K562 (cell line): ENCODE data around the gene RHBDL3. TPM values are rescaled to one million over a fixed set of nuclear protein-coding genes. Genes with fewer than 3 reads are reported as not detected.

Experiments
- ATAC-seq: fragments of 200-7000 bp; cut with Tn5 transposase; 3 replicates; pipeline ENCODE4 v1.9.1; 2020; ENCODE audit warnings: moderate library complexity
- BruUV-seq: library from RNA; stranded (reverse); fragments of 400-500 nt; replicated peaks from 2 replicates; lab custom pipeline; 2021; lab: Mats Ljungman, UMichigan
- CTCF ChIA-PET: fragments of 300-600 bp; formaldehyde crosslinking; extraction: SDS; loops from one replicate; lab custom pipeline; 2021; ENCODE audit warnings: low intra/inter-chr PET ratio; lab: Yijun Ruan, JAX
- POLR2A ChIA-PET: fragments of 300-600, 350-650 bp; sonication (Branson Sonifier 250); formaldehyde crosslinking; extraction: SDS; loops from one replicate; lab custom pipeline; 2021; ENCODE audit warnings: antibody characterized with exemption, inconsistent platforms; lab: Yijun Ruan, JAX
- DNase-seq, 4 experiments: peaks; one replicate each; pipeline versions ENCODE4 v3.0.0 to v3.0.0-alpha.2; 2011 to 2018; ENCODE audit warnings: low spot score in 3 of 4, mixed read lengths in 3 of 4; ENCODE audit errors: extremely low read depth in 1 of 4
- FAIRE-seq: peaks from 2 replicates; lab custom pipeline; 2011; peaks lifted over from hg19 to GRCh38; lab: Jason Lieb, UNC
- H2AFZ ChIP-seq: 2 replicates; pipeline ENCODE4 v1.6.0; 2011; ENCODE audit warnings: low read depth, low read length, control low read depth, inconsistent platforms
- H3K27ac ChIP-seq: fragments of 200-600 bp; 3 replicates; pipeline ENCODE4 v1.8.0; 2011; ENCODE audit warnings: low read depth, mild to moderate bottlenecking, control low read depth, inconsistent platforms, low read length, moderate library complexity, mixed read lengths; ENCODE audit errors: extremely low read depth
- H3K27me3 ChIP-seq, 2 experiments: fragments of 300-600 bp in 1 of 2; 2 replicates in 1 of 2; 3 replicates in 1 of 2; pipeline versions ENCODE4 v1.6.0 to v1.8.0; 2011; ENCODE audit warnings: inconsistent platforms in 2 of 2, low read length in 2 of 2, mild to moderate bottlenecking in 1 of 2, mixed read lengths in 1 of 2, moderate library complexity in 1 of 2; ENCODE audit not compliant: control insufficient read depth in 2 of 2, insufficient read depth in 2 of 2
- H3K36me3 ChIP-seq: fragments of 300-600 bp; 3 replicates; pipeline ENCODE4 v1.8.0; 2011; ENCODE audit warnings: mild to moderate bottlenecking, low read length, inconsistent platforms; ENCODE audit not compliant: control insufficient read depth, insufficient read depth
- H3K4me1 ChIP-seq, 2 experiments: fragments of 200-600 bp in 1 of 2; replicated peaks in 1 of 2; 2 replicates in 1 of 2; 3 replicates in 1 of 2; pipeline versions ENCODE4 v1.5.1 to v1.8.0; 2011; ENCODE audit warnings: inconsistent platforms in 2 of 2, low read length in 2 of 2, mild to moderate bottlenecking in 1 of 2, mixed read lengths in 1 of 2, moderate library complexity in 1 of 2; ENCODE audit not compliant: control insufficient read depth in 2 of 2, insufficient read depth in 2 of 2
- H3K4me2 ChIP-seq: 2 replicates; pipeline ENCODE4 v1.6.1; 2011; ENCODE audit warnings: low read length, control low read depth, inconsistent platforms, mixed read lengths; ENCODE audit not compliant: insufficient read depth
- H3K4me3 ChIP-seq: fragments of 200-600 bp; sonication (generic), shearing (Covaris generic); 2 replicates; pipeline ENCODE4 v1.5.1; 2016; ENCODE audit warnings: control low read depth, inconsistent platforms
- H3K79me2 ChIP-seq: fragments of 200-600 bp; 3 replicates; pipeline ENCODE4 v1.8.0; 2011; ENCODE audit warnings: low read length, inconsistent platforms; ENCODE audit not compliant: control insufficient read depth, insufficient read depth
- H3K9ac ChIP-seq, 2 experiments: 2 replicates each; pipeline versions ENCODE4 v1.6.0 to v1.6.1; 2011; ENCODE audit warnings: low read depth in 2 of 2, low read length in 2 of 2, control low read depth in 1 of 2, inconsistent platforms in 1 of 2, mild to moderate bottlenecking in 1 of 2, mixed read lengths in 1 of 2; ENCODE audit not compliant: insufficient read depth in 1 of 2
- H3K9me1 ChIP-seq: one replicate; pipeline ENCODE4 v1.6.0; 2011; ENCODE audit warnings: inconsistent platforms, mild to moderate bottlenecking, low read length, moderate library complexity; ENCODE audit not compliant: control insufficient read depth, insufficient read depth
- H3K9me3 ChIP-seq: replicated peaks from 2 replicates; pipeline ENCODE4 v1.5.1; 2011; ENCODE audit warnings: low read depth, low read length, inconsistent platforms; ENCODE audit not compliant: control insufficient read depth, insufficient read depth
- H4K20me1 ChIP-seq: replicated peaks from 2 replicates; pipeline ENCODE4 v1.6.1; 2011; ENCODE audit warnings: low read length, inconsistent platforms, mixed read lengths; ENCODE audit not compliant: control insufficient read depth, insufficient read depth
- PHF21A ChIP-seq: fragments of 450-650 bp; IDR thresholded peaks from 2 replicates; pipeline ENCODE4 v1.6.1; 2017; ENCODE audit warnings: low read depth, borderline replicate concordance
- TSC22D4 ChIP-seq: fragments of 450-650 bp; IDR thresholded peaks from 2 replicates; pipeline ENCODE4 v1.6.1; 2016; ENCODE audit warnings: missing genetic modification characterization, missing biosample characterization, control low read depth
- WGBS: fragments of 100-300 bp; shearing (Covaris generic); methylation state at CpG from one replicate; pipeline ENCODE4 v1.1.6; 2016; ENCODE audit warnings: low coverage, mixed read lengths; ENCODE audit not compliant: insufficient coverage; ENCODE audit errors: missing lambda C conversion rate; 5-methylcytosine and 5-hydroxymethylcytosine counted together
- in situ Hi-C: fragments of 300-500 bp; cut with MboI; formaldehyde crosslinking; loops from 4 replicates; pipeline ENCODE4 v1.15.0; 2018; ENCODE audit warnings: inconsistent platforms, mixed read lengths
- intact Hi-C: fragments of 100-400 bp; cut with micrococcal nuclease; formaldehyde crosslinking; loops from 2 replicates; pipeline ENCODE4 v1.14.2; 2022
- polyA plus RNA-seq, 8 experiments: library from polyadenylated mRNA; depleted of rRNA in 4 of 8; stranded (reverse) in 5 of 8; unstranded in 3 of 8; fragments of >200 nt; fragmentation: Nextera tagmentation in 2 of 8; fragmentation: Illumina TruSeq in 1 of 8; extraction: Ambion mirVana in 2 of 8; extraction: Trizol in 1 of 8; gene quantifications; 2 replicates each; pipeline versions ENCODE4 v1.2.1 to v1.2.3, GENCODE V29; 2011 to 2014; ENCODE audit warnings: inconsistent platforms in 1 of 8, missing spikeins in 1 of 8
- total RNA-seq, 7 experiments: library from RNA; depleted of rRNA in 6 of 7; stranded (reverse); fragments of >200 nt in 6 of 7; fragmentation: Illumina TruSeq in 2 of 7; extraction: Trizol in 2 of 7; gene quantifications; 2 replicates each; pipeline versions ENCODE4 v1.2.1 to v1.2.3, GENCODE V29; 2011 to 2021; ENCODE audit warnings: low replicate concordance in 1 of 7
- TF ChIP-seq, protein P1 (sequence below), 3 experiments: fragments of 200-800 bp in 1 of 3; fragments of 250-450 bp in 1 of 3; fragments of 450-650 bp in 1 of 3; sonication (Bioruptor Pico) in 1 of 3; sonication (Bioruptor generic) in 1 of 3; formaldehyde crosslinking in 1 of 3; IDR thresholded peaks; 2 replicates each; pipeline versions ENCODE4 v1.6.1 to v1.8.0; 2016 to 2022; ENCODE audit warnings: mild to moderate bottlenecking in 2 of 3, missing genetic modification characterization in 2 of 3, missing compliant biosample characterization in 1 of 3, moderate library complexity in 1 of 3
- TF ChIP-seq, protein P2 (sequence below): fragments of 450-650 bp; formaldehyde crosslinking; IDR thresholded peaks from 2 replicates; pipeline ENCODE4 v1.4.0; 2020; ENCODE audit warnings: mild to moderate bottlenecking, moderate library complexity

Gene RHBDL3
- total and polyA plus RNA-seq, 9 of the 15 experiments (the other 6 are each of a cell fraction or from before 2014, with no cell fraction given): 0.06 to 0.31 (median 0.09) TPM; not detected in 4

- Histone ChIP-seq H3K9me1 (no peaks in the 10 kb centered on the region), H3K27me3 (no peaks in the 10 kb centered on the region), H4K20me1 (no peaks in the 10 kb centered on the region), H3K4me3 (no peak overlapping the region), H3K79me2 (no peaks in the 10 kb centered on the region), H2AFZ (no peak overlapping the region), H3K27ac (no peak overlapping the region), H3K36me3 (peaks cover 7% of the 10 kb centered on the region; the same call in 2 of the 3 replicates), H3K9ac (no peak overlapping the region), H3K9me3 (no peaks in the 10 kb centered on the region), H3K4me1 (no peaks in the 10 kb centered on the region), H3K4me2 (no peak overlapping the region)
- TF ChIP-seq PHF21A (no peak), TSC22D4 (tag) (no peak)
- TF ChIP-seq, protein P1, sequence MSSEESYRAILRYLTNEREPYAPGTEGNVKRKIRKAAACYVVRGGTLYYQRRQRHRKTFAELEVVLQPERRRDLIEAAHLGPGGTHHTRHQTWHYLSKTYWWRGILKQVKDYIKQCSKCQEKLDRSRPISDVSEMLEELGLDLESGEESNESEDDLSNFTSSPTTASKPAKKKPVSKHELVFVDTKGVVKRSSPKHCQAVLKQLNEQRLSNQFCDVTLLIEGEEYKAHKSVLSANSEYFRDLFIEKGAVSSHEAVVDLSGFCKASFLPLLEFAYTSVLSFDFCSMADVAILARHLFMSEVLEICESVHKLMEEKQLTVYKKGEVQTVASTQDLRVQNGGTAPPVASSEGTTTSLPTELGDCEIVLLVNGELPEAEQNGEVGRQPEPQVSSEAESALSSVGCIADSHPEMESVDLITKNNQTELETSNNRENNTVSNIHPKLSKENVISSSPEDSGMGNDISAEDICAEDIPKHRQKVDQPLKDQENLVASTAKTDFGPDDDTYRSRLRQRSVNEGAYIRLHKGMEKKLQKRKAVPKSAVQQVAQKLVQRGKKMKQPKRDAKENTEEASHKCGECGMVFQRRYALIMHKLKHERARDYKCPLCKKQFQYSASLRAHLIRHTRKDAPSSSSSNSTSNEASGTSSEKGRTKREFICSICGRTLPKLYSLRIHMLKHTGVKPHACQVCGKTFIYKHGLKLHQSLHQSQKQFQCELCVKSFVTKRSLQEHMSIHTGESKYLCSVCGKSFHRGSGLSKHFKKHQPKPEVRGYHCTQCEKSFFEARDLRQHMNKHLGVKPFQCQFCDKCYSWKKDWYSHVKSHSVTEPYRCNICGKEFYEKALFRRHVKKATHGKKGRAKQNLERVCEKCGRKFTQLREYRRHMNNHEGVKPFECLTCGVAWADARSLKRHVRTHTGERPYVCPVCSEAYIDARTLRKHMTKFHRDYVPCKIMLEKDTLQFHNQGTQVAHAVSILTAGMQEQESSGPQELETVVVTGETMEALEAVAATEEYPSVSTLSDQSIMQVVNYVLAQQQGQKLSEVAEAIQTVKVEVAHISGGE (CRISPR knock-in tag; IDR thresholded peaks at IDR 0.05): no peak
- TF ChIP-seq, protein P2, sequence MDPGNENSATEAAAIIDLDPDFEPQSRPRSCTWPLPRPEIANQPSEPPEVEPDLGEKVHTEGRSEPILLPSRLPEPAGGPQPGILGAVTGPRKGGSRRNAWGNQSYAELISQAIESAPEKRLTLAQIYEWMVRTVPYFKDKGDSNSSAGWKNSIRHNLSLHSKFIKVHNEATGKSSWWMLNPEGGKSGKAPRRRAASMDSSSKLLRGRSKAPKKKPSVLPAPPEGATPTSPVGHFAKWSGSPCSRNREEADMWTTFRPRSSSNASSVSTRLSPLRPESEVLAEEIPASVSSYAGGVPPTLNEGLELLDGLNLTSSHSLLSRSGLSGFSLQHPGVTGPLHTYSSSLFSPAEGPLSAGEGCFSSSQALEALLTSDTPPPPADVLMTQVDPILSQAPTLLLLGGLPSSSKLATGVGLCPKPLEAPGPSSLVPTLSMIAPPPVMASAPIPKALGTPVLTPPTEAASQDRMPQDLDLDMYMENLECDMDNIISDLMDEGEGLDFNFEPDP: no peak
- FAIRE-seq: no peak
- intact Hi-C loops (no loop called here), in situ Hi-C loops (no loop called here)
- 77% methylated on average over 9 of the region's 9 CpGs for WGBS
- ATAC-seq: no peak
- ChIA-PET CTCF (no interaction called here), POLR2A (no interaction called here)
- BruUV-seq: no TSS peak
- no peak for DNase-seq
These were observed 37.7 kb upstream of the RHBDL3 start for GRCh38 chr17:32227910-32228309.
